GM18520 (cell line): Measurements from ENCODE around the gene ADAMTS17.
"Not testable (repeated sequence)": the region's sequence is repeated elsewhere in the genome, so short reads cannot be mapped to it uniquely, and the experiment has no call there.

Experiments
- ATAC-seq: cut with Tn5 transposase; IDR thresholded peaks from one replicate; pipeline ENCODE4 v1.9.1; 2021; ENCODE audit not compliant: unreplicated experiment

The ADAMTS17 gene

DNA sequence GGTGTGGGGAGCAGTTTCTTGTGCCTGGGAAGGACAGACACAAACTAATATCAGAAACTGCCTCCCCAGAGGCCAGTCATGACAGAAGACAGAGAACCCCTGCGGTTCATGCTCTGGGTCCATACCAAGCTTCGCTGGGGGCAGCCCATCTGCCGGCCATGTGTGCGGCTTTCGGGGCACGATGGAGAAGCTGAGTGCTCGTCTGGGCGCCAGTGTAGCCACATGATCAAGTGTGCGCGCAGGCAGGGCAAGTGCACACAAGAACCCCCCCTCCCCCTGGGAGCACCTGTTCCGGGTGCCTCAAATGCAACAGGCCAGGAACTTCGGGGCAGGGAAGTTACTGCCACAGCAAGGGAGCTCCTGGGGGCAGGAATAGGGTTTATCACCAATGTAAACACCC lies 1.8 kb downstream of the ADAMTS17 start:
- no peak for ATAC-seq

DNA sequence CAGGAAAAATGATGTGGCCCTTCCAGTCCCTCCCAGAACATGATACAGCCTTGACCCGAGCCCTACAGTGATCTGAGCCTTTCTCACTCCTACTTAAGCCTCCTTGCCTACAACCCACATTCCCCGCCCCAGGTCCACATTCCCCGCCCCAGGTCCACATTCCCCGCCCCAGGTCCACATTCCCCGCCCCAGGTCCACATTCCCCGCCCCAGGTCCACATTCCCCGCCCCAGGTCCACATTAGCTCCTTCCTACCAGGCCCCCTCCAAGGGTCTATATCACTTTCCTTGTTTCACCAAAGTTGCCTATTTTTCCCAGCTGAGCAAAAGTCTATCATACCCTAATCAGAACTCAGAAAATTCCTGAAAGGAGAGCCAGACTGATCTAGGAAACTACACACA lies 2.3 kb downstream of the ADAMTS17 start:
- not testable (repeated sequence) for ATAC-seq

DNA sequence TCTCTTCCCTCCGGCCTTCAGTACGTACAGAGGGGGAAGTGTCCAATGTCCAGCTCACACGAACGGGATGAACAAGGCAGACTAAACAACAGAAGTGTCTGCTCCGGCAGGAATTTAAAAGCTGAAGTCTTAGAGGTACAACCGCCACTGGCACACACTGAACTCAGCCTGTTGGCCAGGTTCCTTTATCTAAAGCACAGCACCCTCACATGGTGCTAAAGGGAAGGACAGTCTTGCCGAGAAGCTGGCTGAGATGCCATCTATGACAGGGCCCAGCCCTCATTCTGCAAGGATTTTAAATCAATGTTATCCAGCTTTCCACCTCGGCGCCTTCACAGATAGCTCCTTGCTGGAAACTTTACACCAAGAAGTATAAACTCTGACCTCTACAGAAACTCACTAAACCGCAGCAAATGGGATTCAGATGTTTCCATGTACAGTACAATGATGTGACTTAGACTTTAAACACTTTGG lies 2.8 kb downstream of the ADAMTS17 start:
- ATAC-seq, result no peak

DNA sequence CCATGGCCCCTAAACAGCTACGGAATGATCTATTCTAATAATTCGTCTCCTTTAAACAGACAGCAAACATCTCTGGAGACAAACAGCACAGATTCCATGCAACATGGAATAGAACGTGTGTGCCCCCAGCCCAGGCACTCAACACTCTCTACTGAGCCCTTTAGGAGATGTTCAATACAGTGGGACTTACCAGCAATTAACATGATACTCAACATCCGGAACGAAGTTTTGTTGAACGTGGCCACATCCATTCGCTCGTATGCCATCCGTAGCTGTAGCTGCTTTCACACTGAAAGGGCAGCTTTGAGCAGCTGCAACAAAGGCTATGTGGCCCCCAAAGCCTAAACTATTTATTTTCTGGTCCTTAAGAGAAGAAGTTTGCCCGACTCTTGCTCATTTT lies 3.5 kb downstream of the ADAMTS17 start:
- no peak for ATAC-seq

DNA sequence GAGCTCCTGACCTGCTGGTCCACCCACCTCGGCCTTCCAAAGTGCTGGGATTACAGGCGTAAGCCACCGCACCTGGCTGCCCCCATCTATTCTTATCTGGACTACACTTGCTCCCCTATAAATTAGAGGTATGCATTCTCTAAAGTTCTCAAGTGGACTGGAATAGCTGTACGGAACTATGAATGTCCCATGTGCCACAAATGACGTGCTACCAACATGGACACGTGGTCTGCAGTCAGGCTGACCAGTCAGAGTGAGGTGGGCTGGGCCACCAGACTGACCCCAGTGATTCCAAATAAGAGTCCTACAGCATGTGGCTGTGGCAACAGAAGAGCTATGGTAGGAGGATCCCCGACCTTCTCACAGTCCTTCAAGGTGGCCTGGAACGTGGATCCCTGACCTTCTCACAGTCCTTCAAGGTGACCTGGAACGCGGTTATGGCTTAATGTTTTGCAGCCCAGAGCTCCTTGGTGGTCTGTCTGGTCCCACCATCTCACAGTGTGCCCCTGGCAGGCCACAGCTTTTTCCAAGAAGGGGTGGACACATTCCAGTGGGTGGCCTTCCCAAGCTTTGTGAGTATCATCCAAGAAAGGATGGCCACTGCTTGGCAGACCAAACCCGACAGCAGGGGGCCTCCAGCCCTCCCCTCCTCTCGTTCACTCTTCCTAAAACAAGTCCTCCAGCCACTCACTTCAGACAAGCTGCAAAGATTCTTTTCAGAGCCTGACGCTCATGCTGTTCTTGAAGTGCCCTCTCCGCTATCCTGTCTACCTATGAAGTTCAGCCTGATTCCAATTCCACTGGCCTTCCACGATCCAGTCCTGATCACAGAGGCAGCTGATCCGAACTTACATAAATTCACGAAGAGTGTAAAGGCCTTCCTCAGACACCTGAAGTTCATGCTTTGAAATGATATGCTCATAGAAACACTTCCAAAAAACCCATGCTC lies 4.4 kb downstream of the ADAMTS17 start:
- no peak for ATAC-seq

DNA sequence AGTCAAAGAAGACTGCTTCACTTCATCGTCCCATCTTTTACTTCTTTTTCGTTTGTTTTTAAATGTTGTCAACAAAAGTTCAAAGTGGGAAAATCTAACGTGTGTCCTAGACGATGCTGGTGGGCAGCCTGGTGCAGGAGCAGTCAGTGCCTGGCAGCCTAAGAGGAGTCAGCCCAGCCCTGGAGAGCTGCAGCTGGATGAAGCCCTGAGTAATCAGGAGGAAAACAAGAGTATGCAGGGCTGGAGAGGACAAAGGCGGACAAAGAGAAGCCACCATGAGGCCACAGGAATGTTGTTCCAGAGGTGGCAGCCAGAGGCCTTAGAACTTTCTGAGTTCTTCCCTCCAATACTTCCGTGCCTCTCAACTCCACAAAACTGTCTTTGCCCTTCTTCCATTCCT lies 5.7 kb downstream of the ADAMTS17 start:
- no peak for ATAC-seq

DNA sequence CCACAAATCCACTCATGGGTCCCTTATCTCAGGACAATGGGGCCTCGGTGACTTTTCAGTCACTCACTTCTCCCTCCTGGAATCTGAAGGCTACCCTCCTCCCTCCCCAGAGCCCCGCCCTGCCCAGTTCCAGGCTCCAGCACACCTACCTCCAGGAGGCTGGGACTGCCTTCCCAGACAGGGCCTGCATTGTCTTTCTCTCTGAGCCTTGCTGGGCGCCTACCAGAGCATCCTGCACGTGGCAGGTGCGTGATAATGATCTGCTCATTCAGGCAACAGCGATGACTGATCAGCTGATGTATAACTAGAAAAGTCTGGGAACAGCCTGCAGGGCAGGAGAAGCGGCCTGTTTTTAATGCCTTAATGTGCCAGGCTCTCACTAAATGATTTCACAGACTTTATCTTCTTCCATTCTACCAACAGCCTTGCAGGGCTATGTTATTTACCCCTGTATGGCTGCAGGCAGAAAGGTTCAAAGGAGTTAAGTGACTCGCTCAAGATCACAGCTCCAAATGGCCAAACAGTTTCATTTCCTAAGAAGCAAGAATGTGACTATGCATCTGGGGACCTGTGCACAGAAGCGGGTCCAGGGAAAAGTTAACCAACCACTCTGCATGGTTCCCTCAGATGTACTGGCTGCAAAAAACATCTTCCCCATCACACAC lies 6.3 kb downstream of the ADAMTS17 start:
- ATAC-seq, result no peak

DNA sequence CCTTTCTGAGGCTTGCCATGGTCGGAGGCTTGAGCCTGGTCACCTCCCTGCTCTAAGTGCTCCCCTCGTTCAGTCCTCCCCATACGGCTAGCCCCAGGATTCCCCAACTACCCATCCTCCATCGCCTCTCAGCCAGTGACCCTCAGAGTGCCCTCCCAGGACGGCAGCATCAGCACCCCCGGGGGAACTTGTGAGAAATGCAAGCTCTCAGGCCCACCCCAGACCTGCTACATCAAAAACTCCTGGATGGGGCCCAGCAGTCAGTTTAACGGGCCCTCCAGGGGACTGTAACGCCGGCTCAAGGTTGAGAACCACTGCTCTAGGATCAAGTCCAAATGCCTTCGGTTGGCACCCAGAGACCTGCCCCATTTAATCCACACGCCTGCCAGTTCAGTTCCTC lies 6.9 kb downstream of the ADAMTS17 start:
- ATAC-seq, result no peak

DNA sequence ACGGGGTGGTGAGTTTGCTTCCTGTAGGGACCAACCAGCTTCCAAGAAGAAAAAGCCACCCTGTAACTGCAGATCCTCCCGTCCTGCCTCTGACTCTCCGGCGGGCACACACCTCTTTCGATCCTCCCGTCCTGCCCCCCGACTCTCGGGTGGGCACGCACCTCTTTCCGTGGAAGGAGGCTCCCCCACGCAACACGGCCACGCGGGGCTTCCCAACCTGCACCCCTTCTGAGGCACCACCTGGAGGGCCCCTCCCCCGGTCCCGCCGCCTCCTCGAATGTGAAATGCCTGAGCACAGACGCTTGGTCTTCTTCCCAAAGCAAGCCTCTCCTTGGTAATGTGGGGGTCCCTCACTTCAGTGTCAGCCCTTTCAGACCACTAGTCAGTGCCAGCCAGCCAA lies 7.3 kb downstream of the ADAMTS17 start:
- ATAC-seq, result no peak

DNA sequence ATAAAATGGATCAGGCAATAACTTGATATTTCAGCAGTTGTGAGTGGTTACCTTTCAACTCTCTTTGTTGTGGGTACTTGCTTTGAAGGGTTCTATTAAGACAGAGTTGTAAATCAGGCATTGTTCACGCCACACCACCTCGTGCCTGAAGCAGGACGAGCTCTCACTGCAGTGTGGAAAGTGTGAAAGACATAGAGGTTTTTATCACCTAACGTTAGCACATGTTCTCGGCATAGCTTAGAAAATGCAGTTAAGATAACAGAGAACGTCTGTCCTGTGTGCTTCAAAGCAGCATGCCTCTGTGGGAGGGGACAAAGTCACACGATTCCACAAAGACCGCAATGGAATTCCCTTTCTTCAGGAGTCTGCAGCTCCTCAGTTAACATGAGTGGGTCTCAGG lies 7.8 kb downstream of the ADAMTS17 start:
- ATAC-seq, result no peak

DNA sequence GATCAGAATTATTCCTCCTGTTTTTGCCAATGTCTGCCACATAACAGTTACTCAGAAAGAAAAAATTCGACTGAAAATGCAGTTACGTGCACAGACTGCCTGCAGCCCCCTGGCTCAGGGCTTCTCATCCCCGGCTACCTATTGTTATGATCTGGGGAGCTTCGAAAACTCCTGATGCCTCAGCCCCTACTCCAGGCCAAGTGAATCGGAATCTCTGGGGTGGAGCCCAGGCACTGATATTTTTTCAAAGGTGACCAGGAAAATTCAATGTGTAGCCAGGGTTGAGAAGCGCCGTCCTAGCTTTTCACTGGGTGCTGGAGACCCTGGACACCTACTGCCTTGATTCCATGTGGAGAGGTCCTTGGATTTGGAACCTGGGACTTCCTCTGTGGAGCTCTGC lies 8.5 kb downstream of the ADAMTS17 start:
- no peak for ATAC-seq

DNA sequence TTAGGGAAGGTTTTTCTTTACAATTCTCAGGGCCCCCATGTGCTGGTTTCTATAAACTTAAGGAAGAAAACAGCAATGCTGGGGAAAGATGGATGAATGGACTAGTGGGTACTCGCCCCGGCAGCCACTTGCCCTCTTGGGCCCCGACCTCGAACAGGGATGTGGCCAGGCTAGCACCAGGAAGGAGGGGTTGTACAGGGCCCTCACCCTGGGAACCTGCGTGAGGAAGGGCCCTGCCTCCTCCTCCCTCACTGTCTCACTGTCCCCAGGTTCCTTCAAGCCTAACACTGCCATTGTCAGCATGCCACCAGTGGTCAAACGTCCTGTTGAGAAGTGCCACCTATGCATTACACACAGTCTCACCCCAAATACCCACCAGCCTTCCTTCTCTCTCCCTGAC lies 9.1 kb downstream of the ADAMTS17 start:
- ATAC-seq, result no peak

DNA sequence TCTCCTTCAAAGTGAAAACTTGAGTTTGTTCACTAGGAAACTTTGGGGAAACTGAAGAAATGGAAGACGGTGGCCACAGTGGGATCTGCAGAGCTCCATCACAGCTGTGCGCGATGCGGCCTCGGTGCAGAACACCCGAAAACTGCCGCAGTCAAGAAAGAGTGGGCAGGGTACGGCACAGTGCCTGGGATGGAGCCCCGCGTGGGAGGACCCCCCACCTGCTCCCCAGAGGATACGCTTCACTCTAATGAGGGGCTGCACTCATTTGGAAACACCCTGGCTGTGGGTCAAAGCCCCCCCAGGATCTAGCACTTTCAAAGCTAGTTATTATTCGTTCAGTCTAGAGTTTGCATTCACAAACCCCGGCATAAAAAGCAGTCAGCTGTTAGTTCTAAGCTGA lies 9.5 kb downstream of the ADAMTS17 start:
- no peak for ATAC-seq

DNA sequence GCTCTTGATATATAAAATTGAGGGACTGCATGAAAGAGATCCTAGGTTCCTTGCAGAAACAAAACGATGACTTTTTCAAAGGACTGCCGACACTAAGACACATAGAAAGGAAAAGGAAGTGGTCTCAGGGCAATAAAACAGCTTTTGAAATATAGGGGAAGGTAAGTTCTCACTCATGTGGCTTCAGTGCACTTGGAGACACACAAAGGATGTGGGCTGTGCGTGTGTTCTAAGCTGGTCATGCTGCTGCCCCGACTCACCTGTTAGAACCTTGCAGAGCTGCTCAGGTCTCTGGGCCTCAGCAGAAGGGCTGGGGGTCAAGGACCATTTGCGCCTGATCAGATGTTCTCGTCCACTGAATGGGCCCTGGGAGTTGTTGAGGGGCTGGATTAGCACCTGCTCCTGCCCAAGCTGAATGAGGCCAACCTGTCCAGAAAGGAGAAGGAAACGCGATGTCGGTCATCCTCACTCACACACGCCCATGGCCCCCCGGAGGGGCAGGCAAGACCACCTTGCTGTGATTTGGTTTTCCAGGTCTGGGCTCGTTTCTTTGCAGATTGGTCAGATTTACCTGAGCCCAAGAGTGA lies 11.1 kb downstream of the ADAMTS17 start:
- no peak for ATAC-seq

DNA sequence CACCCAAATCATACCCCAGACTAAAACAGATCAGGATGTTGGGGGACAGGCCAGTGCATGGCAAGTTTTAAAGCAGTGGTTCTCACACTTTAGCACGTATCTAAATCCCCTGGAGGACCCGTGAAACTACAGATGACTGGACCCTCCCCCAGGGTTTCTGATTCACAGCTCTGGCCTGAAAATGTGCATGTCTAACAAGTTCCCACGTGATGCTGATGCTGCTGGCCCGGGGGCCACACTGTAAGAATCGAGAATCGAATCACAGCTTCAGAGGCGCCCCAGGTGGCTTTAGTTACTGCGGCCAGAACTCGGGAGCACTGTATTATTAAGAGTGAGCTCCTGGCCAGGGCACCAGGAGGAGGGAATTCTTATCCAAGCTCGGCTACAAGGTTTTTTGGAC lies 11.6 kb downstream of the ADAMTS17 start:
- ATAC-seq, result no peak

DNA sequence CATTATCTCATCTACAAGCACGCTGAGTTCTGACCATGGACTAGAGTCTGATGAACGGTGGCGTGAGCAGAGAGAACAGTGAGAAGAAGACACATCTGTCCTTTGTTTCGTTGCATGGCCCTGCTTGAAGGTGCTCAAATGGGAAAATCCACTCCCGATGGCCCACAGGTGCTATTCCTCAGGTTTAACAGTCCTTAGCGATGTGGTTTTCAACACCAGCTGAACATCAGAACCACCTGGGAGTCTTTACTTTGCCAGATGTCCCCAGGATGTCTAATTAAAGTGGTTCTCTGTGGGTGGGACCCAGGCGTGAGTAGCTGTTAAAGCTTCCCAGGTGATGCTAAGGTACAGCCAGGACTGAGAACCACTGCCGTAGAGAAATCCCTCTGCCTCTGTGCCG lies 13.0 kb downstream of the ADAMTS17 start:
- no peak for ATAC-seq

DNA sequence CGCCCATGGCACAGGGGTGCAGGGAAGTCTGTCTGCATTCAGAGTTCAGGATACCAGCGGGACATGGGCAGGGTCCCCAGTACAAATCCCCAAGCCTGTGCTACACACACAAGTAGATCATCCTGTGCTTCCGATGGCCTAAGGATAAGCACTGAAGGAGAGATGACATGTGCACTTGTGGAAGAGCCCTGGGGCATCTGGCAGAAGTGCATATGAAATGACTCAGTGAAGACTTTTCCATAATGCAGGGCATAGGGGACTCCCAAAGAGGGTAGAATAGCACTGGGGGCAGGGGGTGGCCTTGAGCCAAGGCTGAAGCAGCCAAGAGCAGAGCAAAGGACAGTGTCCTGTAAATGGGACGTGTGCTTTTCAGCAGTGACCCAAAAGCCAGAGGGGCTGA lies 22.9 kb downstream of the ADAMTS17 start:
- no peak for ATAC-seq

DNA sequence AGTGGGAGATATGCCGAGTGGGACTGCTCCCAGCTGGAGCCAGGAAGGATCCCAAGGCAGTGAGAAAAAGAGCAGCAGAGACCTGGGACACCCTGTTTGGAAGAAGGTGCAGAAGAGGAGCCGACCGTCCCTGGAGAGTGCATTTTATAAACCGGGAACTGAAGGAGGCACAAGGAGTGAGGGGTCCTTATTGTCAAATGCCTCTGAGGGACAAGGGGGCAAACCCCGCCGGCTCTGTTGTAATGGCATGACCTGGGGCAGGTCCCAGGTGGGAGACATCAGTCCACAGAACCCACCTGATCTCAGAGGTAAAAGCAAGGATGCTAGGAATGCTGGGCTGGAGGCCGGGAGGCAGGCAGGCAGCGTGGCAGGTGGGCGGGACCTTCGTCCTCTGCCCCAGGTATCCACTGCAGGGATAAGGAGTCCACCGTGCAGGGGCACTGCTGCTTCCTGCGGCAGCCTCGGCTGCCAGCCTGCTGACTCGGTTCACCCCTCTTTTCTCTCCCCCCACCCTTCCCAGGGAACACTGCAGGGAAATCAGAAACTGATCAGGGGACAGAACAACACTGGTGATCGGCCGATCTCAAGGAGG lies 26.9 kb downstream of the ADAMTS17 start:
- no peak for ATAC-seq

DNA sequence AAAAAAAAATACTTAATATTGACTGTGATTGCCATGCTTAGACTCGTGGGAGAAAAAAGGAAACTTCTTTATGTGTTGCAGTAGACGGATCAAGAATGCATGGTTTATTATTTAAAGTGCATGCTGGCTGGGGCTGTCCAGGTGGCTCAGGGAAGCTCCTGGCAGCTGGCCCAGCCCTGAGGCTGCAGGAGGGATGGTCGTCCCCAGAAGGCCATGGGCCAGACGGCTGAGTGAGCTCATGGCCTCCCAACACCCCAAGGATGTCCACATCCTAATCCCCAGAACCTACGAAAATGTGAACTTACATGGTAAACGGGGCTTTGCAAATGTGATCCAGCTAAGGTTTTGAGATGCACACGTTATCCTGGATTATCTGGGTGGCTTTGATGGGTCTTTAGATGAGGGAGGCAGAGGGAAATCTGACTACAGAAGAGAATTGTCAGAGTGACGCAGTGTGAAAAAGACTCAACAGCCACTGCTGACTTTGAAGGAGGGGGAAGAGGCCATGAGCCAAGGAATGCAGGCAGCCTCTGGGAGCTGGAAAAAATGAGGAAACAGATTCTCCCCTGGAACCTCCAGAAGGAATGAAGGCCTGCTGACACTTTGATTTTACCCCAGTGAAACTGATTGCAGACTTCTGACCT lies 29.8 kb downstream of the ADAMTS17 start:
- no peak for ATAC-seq

DNA sequence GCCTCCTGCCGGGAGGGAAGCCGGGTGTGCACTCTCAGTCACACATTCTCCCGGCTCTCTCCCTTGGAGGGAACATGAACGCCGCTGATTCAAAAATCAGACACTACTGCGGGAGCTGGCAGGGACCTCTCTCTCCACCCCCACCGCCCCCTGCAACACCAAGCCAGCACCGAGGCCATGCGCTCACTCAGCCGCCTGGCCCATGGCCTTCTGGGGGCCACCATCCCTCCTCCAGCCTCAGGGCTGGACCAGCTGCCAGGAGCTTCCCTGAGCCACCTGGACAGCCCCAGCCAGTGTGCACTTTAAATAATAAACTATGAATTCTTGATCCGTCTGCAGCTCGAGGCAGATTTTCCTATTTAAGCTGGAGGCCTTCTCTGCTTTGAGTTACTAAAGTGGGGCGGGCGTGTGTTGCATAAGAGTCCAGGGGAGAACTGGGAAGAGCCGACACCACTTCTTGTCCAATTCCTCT lies 30.6 kb downstream of the ADAMTS17 start:
- ATAC-seq, result no peak
